ENCODE data around the gene SOS1. TPM values are rescaled to one million over a fixed set of nuclear protein-coding genes. Genes with fewer than 3 reads are reported as not detected.

Gene SOS1
- total and polyA plus RNA-seq, 2 donors (not counting 3 experiments of a cell fraction or from before 2014, with no cell fraction given): 22.2 to 32.5 TPM

- dilution Hi-C loops (cut with MboI; ENCODE audit: extremely low pct_ligation_motif_present, low sequenced_read_pairs) (loop anchor here (25.0 kb wide), 1 partner anchor 168 kb away; the partner anchor contains the start of gene CDKL4), intact Hi-C loops (cut with micrococcal nuclease) (loop anchor here (10.0 kb wide), 1 partner anchor 666 kb away; no protein-coding TSS in a partner anchor)
- DNase-seq (ENCODE audit: low read depth, low spot score) (no peak), FAIRE-seq (no peak)
- TF ChIP-seq CTCF (IDR thresholded peaks at IDR 0.05; ENCODE audit: extremely low read depth in 1 of 2, insufficient read depth in 1 of 2, low read depth in 1 of 2, low read length in 2 of 2): no peak
- no peak for TF ChIP-seq JUN (IDR thresholded peaks at IDR 0.05; ENCODE audit: borderline replicate concordance, insufficient read depth, insufficient read length, low read depth)
- no peak for TF ChIP-seq MAX (IDR thresholded peaks at IDR 0.05; ENCODE audit: insufficient read depth, insufficient read length)
- no peak for TF ChIP-seq EZH2 (IDR thresholded peaks at IDR 0.05; ENCODE audit: borderline replicate concordance, low read depth, low read length, severe bottlenecking)
- no peak for TF ChIP-seq POLR2AphosphoS5 (IDR thresholded peaks at IDR 0.05; ENCODE audit: insufficient read depth, low read depth, low read length)
- TF ChIP-seq POLR2A (IDR thresholded peaks at IDR 0.05; ENCODE audit: low read depth, low read length): no peak
- TF ChIP-seq MYC (IDR thresholded peaks at IDR 0.05; ENCODE audit: low read depth, low read length): no peak
- TF ChIP-seq FOS (IDR thresholded peaks at IDR 0.05; ENCODE audit: borderline replicate concordance, insufficient read depth, low read length): no peak
- TF ChIP-seq GATA2 (IDR thresholded peaks at IDR 0.05; ENCODE audit: insufficient read depth, insufficient read length, low read depth, low read length): no peak
- H4K20me1 ChIP-seq (replicated peaks; ENCODE audit: control insufficient read depth, extremely low read depth, insufficient read depth, low read length): no peaks in the 10 kb centered on the region
- peaks cover 11% of the 10 kb centered on the region for H3K79me2 ChIP-seq (ENCODE audit: control insufficient read depth, insufficient read depth, low read length)
- H3K9me1 ChIP-seq (replicated peaks; ENCODE audit: control insufficient read depth, extremely low read depth, insufficient read depth, low read length): no peaks in the 10 kb centered on the region
- CTCF ChIA-PET: interaction anchor here (1.0 to 1.3 kb wide), 5 partner anchors 9 to 161 kb away, joined by 3 to 5 read pairs (median 4); no protein-coding TSS in a partner anchor
- H3K4me2 ChIP-seq (ENCODE audit: insufficient read depth, low read length): no peak overlapping the region
- no peak overlapping the region for H3K4me3 ChIP-seq (replicated peaks in 1 of 3; ENCODE audit: insufficient read depth in 1 of 3, low read depth in 1 of 3, low read length in 3 of 3)
- no peak overlapping the region for H2AFZ ChIP-seq (ENCODE audit: low read depth, low read length)
- no peak overlapping the region for H3K27ac ChIP-seq (ENCODE audit: insufficient read depth, low read depth, low read length)
- H3K9ac ChIP-seq (replicated peaks; ENCODE audit: extremely low read depth, insufficient read depth, low read length): no peak overlapping the region
- POLR2A ChIA-PET: interaction anchor here (0.7 kb wide), 1 partner anchor 22 kb away, joined by 12 read pairs; no protein-coding TSS in a partner anchor
- no TSS peak for BruUV-seq (replicated peaks)
- no peaks in the 10 kb centered on the region for H3K4me1 ChIP-seq (ENCODE audit: control insufficient read depth, extremely low read depth, insufficient read depth, low read length)
- H3K27me3 ChIP-seq (ENCODE audit: control insufficient read depth in 2 of 2, insufficient read depth in 2 of 2, low read length in 2 of 2): no peaks in the 10 kb centered on the region
- H3K36me3 ChIP-seq (ENCODE audit: control insufficient read depth in 2 of 2, extremely low read depth in 1 of 2, insufficient read depth in 2 of 2, low read length in 2 of 2): peaks cover 2 to 4% of the 10 kb centered on the region in 2 experiments
- H3K9me3 ChIP-seq (replicated peaks; ENCODE audit: control insufficient read depth, insufficient read depth, low read length): no peaks in the 10 kb centered on the region
Observed at GRCh38 chr2:39069136-39069515, 51.7 kb downstream of the SOS1 start.
